SH-SY5Y (cell line): Measurements from ENCODE around the gene PTPRM.

Source experiments
- GATA2 ChIP-seq: IDR thresholded peaks from 2 replicates; pipeline ENCODE4 v1.6.1; 2011; ENCODE audit warnings: mild to moderate bottlenecking, low read depth, low read length
- GATA3 ChIP-seq: IDR thresholded peaks from 2 replicates; pipeline ENCODE4 v1.6.1; 2011; ENCODE audit warnings: low read depth, mild to moderate bottlenecking, low read length, moderate library complexity

The PTPRM gene

GRCh38 chr18:7926526-7926925 is 359.4 kb downstream of the PTPRM start:
- TF ChIP-seq GATA3: no peak
- TF ChIP-seq GATA2: no peak

- TF ChIP-seq GATA2 (no peak), GATA3 (no peak)
Observed at GRCh38 chr18:7927119-7927518, 360.0 kb downstream of the PTPRM start.

DNA sequence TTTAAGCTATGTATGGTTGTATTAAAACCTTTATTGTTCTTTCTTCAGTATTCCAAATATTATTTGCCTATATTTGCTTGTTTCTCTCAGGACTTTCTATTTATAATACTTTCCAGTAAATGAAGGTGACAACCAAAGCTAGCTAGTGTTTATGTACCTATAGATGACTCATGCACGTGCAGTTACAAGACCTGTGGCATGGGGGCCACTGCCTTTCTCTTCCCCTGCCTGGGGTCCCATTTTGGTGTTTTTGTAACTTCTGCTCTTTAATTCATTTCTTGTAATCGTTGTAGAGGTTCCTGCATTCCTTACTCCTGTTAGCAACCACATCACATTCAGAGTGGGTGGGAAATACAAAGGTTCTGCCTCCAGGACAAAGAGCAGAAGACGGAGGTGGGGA is 364.6 kb downstream of the PTPRM start:
- TF ChIP-seq GATA3 (no peak), GATA2 (no peak)

DNA sequence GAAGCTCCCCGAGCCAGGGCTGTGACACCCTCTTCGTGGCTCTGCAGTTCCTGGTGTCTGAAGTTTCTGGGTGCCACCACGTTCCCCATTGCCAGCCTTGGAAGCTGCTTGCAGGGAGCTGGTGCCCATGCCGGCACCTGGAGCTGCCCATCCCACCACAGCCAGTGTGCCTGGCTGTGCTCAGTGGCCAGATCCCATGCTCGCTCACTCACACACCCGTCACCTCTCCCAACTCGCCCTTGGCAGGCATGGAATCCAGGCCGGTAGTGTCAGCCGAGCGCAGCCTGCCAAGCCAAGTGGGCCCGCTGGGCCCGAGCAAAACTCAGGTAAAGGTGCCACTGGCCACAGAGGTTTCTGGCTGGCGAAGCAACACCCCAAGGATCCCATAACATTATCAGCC is 370.2 kb downstream of the PTPRM start:
- TF ChIP-seq GATA3: no peak
- no peak for TF ChIP-seq GATA2

- TF ChIP-seq GATA2 (no peak), GATA3 (no peak)
Observed at GRCh38 chr18:7939521-7939920, 372.4 kb downstream of the PTPRM start.

DNA sequence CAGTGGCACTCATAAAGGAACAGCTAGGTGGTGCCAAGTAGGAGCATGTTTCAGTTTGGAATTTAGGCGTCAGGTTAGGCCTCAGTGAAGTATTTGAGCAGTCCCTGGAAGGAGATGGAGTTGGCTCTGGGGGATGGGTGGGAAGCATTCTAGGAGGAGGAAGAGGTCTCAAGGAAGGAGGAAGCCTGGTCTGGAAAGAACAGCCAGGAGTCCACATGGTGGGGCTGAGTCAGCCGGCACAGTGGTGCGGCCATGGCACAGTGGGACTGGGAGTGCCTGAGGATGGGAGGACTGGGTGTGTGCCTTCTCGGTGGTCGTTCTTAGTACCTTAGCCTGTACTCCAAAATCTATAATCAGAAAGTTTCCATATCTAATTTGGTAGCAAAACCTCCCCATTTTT is 373.3 kb downstream of the PTPRM start:
- TF ChIP-seq GATA2: no peak
- TF ChIP-seq GATA3: no peak

- TF ChIP-seq GATA3 (no peak), GATA2 (no peak)
Observed at GRCh38 chr18:7940971-7941370, 373.9 kb downstream of the PTPRM start.

- TF ChIP-seq GATA2 (peak; percentile 66), GATA3 (no peak)
Observed at GRCh38 chr18:7941533-7941932, 374.4 kb downstream of the PTPRM start.

DNA sequence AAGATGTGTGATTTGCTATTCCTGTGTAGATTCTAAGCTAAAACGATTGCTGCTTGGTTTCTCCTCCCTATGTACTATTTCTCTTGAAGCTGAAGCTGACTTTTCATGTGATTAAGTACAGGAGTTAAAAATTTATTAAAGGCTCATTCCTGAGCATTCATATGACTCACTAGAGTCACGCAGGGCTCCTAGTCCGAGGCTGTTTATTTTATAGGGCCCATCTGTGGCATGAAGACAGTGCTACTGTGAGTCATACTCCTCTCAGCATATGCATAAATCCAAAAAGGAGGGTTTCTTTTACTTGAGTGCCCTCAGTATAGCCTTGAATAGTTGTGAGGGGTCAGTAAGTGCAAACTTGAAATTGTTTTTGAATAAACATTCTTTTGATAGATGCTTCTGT is 378.8 kb downstream of the PTPRM start:
- no peak for TF ChIP-seq GATA3

DNA sequence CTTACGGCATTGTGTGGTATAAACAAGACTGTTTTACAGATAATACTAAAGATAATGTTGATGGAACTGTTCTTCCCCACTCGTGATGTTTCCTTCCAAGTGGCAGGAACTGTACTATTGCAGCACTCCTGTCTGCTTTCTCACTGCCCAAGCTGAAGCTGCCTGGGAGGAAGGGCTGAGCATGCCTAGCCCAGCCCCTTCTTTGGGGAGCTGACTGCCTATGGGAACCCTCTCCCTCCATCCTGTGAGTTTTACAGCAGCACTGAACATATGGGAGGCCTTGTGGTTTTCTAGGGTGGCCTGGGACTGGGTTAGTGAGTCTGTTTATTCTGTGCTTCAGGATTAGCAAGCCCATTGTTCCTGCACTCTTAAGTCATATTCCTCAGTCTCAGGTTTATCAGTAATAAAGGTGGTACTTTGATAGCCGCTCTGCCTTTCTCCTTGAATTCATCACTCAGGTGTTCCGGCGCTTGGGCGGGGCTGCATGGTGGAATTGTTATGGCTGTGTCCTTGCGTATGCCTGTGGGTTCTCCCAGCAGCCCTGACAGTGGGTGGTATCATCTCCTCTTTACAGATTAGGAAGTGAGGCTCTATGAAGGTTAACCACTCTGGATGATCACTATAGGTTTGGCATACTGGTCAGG is 379.7 kb downstream of the PTPRM start:
- no peak for TF ChIP-seq GATA3
- TF ChIP-seq GATA2: peak; percentile 42; the same call in 1 of the 2 replicates

DNA sequence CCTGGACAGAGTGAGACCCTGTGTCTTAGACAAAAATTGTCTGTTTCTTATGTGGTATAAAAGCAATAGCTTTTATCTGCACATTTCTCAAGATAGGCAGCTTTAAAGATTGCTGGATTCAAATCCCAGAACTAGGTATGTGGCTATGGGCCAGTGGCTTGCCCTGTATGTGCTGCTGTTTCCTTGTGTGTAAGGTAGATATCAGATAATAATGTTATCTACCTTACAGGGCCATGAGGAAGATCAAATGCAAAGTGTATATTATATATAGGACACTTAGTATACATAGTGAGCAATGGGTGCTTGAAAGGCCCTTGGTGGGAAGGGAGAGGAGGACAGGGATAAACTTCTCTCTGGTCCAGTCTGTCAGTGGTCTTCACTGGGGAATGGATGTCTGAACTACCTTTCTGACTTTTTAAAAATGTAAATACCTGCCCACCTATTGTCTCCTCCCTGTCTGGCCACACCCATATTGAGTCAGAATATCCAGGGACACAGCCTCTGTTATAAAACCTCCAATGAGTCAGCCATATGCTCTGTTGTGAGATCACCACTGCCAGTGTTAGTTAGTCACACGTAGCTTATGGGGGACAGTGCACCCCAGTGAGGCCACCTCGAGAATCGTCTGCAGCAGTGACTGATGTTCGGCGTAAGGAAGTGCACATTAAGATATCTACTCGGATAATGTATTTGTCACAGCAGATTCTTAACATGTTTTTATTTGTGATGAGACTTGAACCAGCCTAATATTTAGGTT is 383.4 kb downstream of the PTPRM start:
- TF ChIP-seq GATA3 (no peak), GATA2 (no peak)

- TF ChIP-seq GATA2: no peak
- no peak for TF ChIP-seq GATA3
Observed at GRCh38 chr18:7953095-7953958, 386.2 kb downstream of the PTPRM start.

GRCh38 chr18:7954238-7954637 is 387.1 kb downstream of the PTPRM start:
- no peak for TF ChIP-seq GATA2
- TF ChIP-seq GATA3: no peak

DNA sequence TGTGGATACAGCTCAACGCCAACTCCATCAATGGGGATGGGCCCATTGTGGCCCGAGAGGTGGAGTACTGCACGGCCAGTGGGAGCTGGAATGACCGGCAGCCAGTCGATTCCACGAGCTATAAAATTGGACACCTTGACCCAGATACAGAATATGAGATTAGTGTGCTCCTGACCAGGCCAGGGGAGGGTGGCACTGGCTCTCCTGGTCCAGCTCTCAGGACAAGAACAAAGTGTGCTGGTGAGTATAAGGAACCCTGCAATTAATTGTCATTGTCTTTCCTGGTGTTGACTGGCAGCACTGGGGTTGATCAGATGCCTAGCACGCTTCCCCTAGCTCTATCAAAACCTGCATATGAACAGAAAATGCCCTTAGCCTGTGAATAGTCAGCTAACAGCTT is 388.1 kb downstream of the PTPRM start:
- TF ChIP-seq GATA3 (no peak), GATA2 (no peak)
